ACC112 (cell line): ENCODE measurements around the gene MUSK.

Experiments used
- H2AFZ ChIP-seq: fragments of 200-600 bp; sonication (generic); one replicate; pipeline ENCODE4 v1.6.0; 2017; ENCODE audit warnings: antibody characterized with exemption, low read length; ENCODE audit not compliant: unreplicated experiment
- H3K27ac ChIP-seq: fragments of 200-600 bp; sonication (generic); 2 replicates; pipeline ENCODE4 v1.5.1; 2014; ENCODE audit warnings: low read depth, mild to moderate bottlenecking, antibody characterized with exemption, low read length, moderate library complexity
- H3K27me3 ChIP-seq: fragments of 200-600 bp; sonication (generic); 2 replicates; pipeline ENCODE4 v1.6.1; 2014; ENCODE audit warnings: mild to moderate bottlenecking, antibody characterized with exemption, low read length, moderate library complexity, mixed read lengths; ENCODE audit not compliant: insufficient read depth
- H3K36me3 ChIP-seq: fragments of 200-600 bp; sonication (generic); 2 replicates; pipeline ENCODE4 v1.6.1; 2016; ENCODE audit warnings: mild to moderate bottlenecking, antibody characterized with exemption, low read length, moderate library complexity, mixed read lengths; ENCODE audit not compliant: insufficient read depth
- H3K4me1 ChIP-seq: fragments of 200-600 bp; sonication (generic); one replicate; pipeline ENCODE4 v1.6.1; 2016; ENCODE audit warnings: low read length, mixed read lengths; ENCODE audit not compliant: insufficient read depth, unreplicated experiment, control insufficient read depth
- H3K4me3 ChIP-seq: fragments of 200-600 bp; sonication (generic); 2 replicates; pipeline ENCODE4 v1.5.1; 2014; ENCODE audit warnings: mild to moderate bottlenecking, low read depth, low read length
- H3K79me2 ChIP-seq: fragments of 200-600 bp; sonication (generic); one replicate; pipeline ENCODE4 v1.6.0; 2016; ENCODE audit warnings: low read length; ENCODE audit not compliant: control insufficient read depth, unreplicated experiment, insufficient read depth

MUSK gene

DNA sequence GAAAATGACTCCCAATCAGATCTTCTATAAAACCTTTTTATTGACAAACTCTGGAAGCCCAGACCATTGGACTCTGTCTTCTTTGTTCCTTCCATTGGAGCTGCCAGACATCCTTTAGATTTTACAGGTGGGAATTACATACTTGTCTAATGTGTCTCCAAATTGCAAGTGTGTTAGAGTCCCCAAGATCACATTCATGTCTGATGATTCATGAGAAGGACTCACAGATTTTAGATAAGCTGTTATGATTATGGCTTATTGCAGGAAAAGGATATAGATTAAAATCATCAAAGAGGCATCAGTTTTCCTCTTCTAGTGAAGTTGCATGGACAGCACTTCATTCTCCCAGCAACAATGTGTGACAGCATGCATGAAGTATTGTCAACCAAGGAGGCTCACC, 70.4 kb downstream of the MUSK start:
- Histone ChIP-seq H3K79me2 (no peaks in the 10 kb centered on the region), H3K27ac (no peak overlapping the region), H3K36me3 (no peaks in the 10 kb centered on the region), H3K27me3 (no peaks in the 10 kb centered on the region), H2AFZ (no peak overlapping the region), H3K4me1 (peaks cover 31% of the 10 kb centered on the region), H3K4me3 (no peak overlapping the region)

GRCh38 chr9:110742741-110743371, 74.3 kb downstream of the MUSK start:
- peaks cover 67% of the 10 kb centered on the region for H3K4me1 ChIP-seq
- no peaks in the 10 kb centered on the region for H3K27me3 ChIP-seq
- H3K79me2 ChIP-seq = no peaks in the 10 kb centered on the region
- no peaks in the 10 kb centered on the region for H3K36me3 ChIP-seq
- peak overlapping the region; percentile 100 for H3K27ac ChIP-seq
- peak overlapping the region; percentile 65 for H3K4me3 ChIP-seq
- H2AFZ ChIP-seq = peak overlapping the region; percentile 89

GRCh38 chr9:110744715-110745384, 76.3 kb downstream of the MUSK start:
- Histone ChIP-seq H3K4me3 (peak overlapping the region; percentile 34; the same call in 1 of the 2 replicates), H3K27ac (peak overlapping the region; percentile 100), H3K36me3 (no peaks in the 10 kb centered on the region), H3K27me3 (no peaks in the 10 kb centered on the region), H3K79me2 (no peaks in the 10 kb centered on the region), H2AFZ (peak overlapping the region; percentile 75), H3K4me1 (peaks cover 68% of the 10 kb centered on the region)

- H3K27ac ChIP-seq = peak overlapping the region; percentile 100
- no peak overlapping the region for H3K4me3 ChIP-seq
- H3K27me3 ChIP-seq = no peaks in the 10 kb centered on the region
- H3K4me1 ChIP-seq = peaks cover 75% of the 10 kb centered on the region
- H2AFZ ChIP-seq = no peak overlapping the region
- no peaks in the 10 kb centered on the region for H3K79me2 ChIP-seq
- H3K36me3 ChIP-seq = no peaks in the 10 kb centered on the region
These were observed 77.1 kb downstream of the MUSK start for GRCh38 chr9:110745676-110746075.

DNA sequence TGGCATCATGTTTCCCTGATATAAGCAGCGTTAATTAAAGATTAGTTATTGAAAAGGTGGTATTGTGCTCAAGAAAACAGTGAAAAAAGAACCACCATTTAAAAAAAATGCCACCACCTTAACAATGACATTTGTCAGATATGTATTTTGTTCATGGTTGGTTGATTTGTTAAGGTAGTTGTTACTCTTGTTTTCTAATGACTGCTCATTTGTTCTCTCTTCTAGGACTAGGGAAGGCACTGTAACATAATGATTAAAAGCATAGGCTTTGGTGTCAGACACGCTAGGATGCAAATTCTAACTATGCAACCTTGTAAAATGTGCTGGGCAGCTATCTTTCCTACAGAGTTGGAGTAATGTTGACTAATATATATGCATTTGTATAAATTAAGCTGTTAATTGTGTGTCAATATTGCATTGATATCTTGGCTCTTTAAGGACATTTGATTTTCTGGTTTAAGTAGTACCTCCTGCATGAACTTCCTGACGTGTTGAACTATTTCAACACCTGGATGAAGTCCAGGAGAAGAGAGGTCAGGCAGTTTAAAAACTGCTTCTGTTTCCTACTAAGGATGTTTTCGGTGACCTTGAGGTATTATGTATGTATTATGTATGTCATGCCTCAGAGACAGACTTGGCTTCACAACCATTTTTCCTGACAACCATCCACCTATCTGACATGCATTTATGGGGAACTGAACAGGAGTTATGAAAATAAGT, 77.8 kb downstream of the MUSK start:
- Histone ChIP-seq H2AFZ (no peak overlapping the region), H3K27me3 (no peaks in the 10 kb centered on the region), H3K27ac (peak overlapping the region; percentile 100), H3K4me1 (peaks cover 78% of the 10 kb centered on the region), H3K4me3 (no peak overlapping the region), H3K79me2 (no peaks in the 10 kb centered on the region), H3K36me3 (no peaks in the 10 kb centered on the region)

DNA sequence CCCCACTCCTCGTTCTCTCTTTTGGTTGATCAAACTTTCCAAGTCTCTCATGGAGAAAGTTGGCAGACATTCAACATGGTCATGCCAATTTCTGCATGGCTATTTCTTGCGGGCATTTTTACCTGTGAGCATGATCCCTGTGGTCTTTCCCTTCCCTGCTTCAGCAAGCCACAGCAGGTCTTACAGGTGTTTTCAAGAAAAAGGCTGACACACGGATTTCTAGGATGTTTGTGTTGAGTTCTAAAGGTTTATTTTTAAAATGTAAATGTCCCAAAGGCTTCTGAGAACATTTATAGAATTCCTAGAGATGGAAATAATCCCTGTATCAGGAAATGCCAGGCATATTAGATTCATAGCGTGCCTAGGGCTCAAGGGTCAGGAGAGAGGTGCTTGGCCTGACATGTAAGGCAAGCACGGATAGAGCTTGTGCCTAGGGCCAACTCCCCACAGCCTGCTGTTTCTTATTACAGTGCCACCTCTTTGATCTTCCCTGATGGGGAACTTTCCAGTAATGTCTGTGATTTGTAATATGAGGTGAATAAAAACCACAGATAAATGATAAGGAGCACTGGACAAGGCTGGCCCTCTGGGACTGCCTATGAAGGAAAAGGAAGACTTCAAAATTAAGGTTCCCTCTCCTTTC, 79.8 kb downstream of the MUSK start:
- Histone ChIP-seq H3K79me2 (no peaks in the 10 kb centered on the region), H2AFZ (no peak overlapping the region), H3K36me3 (no peaks in the 10 kb centered on the region), H3K4me1 (peaks cover 76% of the 10 kb centered on the region), H3K4me3 (no peak overlapping the region), H3K27ac (peak overlapping the region; percentile 100; the same call in 1 of the 2 replicates), H3K27me3 (no peaks in the 10 kb centered on the region)

DNA sequence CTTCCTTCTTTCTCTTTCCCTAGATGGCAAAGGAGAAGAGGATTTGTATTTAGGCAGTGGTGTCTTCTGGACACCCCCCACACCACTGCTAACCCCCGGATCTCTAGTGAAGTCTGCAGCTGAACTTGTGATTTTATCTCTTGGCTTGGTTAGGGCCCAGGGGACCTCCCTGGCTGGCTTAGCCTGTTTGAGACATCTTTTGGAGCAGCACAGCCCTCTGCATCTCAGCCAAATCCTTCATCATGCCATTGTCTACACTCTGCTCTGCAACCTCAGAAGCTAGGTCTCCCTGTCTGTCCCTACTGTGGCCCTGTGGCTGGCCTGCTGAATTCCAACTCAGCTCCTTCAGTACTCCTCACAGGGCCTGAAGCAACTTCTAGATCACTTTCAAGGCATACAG, 81.7 kb downstream of the MUSK start:
- Histone ChIP-seq H3K27ac (peak overlapping the region; percentile 59), H3K4me3 (no peak overlapping the region)

GRCh38 chr9:110751971-110752370, 83.4 kb downstream of the MUSK start:
- H2AFZ ChIP-seq = no peak overlapping the region
- peaks cover 64% of the 10 kb centered on the region for H3K4me1 ChIP-seq
- peak overlapping the region; percentile 94 for H3K27ac ChIP-seq
- H3K27me3 ChIP-seq = no peaks in the 10 kb centered on the region
- no peak overlapping the region for H3K4me3 ChIP-seq
- H3K36me3 ChIP-seq = no peaks in the 10 kb centered on the region
- H3K79me2 ChIP-seq = no peaks in the 10 kb centered on the region

More for the DNA sequence above, 81.7 kb downstream of the MUSK start:
- no peaks in the 10 kb centered on the region for H3K36me3 ChIP-seq
- peaks cover 77% of the 10 kb centered on the region for H3K4me1 ChIP-seq
- no peaks in the 10 kb centered on the region for H3K27me3 ChIP-seq
- H2AFZ ChIP-seq = peak overlapping the region; percentile 69
- H3K79me2 ChIP-seq = no peaks in the 10 kb centered on the region

GRCh38 chr9:110752766-110753165, 84.2 kb downstream of the MUSK start:
- no peaks in the 10 kb centered on the region for H3K79me2 ChIP-seq
- H3K36me3 ChIP-seq = no peaks in the 10 kb centered on the region
- no peak overlapping the region for H3K4me3 ChIP-seq
- no peak overlapping the region for H2AFZ ChIP-seq
- H3K27ac ChIP-seq = peak overlapping the region; percentile 94
- peaks cover 57% of the 10 kb centered on the region for H3K4me1 ChIP-seq
- no peaks in the 10 kb centered on the region for H3K27me3 ChIP-seq

- Histone ChIP-seq H3K4me3 (no peak overlapping the region), H2AFZ (no peak overlapping the region), H3K27ac (peak overlapping the region; percentile 94)
These were observed 85.2 kb downstream of the MUSK start for GRCh38 chr9:110753731-110754231.

More at GRCh38 chr9:110753731-110754231, 85.2 kb downstream of the MUSK start:
- H3K4me1 ChIP-seq = peaks cover 47% of the 10 kb centered on the region
- no peaks in the 10 kb centered on the region for H3K79me2 ChIP-seq
- no peaks in the 10 kb centered on the region for H3K27me3 ChIP-seq
- H3K36me3 ChIP-seq = no peaks in the 10 kb centered on the region; the same call in 1 of the 2 replicates
